VCaP (cell line): ENCODE data around the gene ADGRB2.

Source experiments
- H3K27ac ChIP-seq: fragments of 450-650 bp; 2 replicates; pipeline ENCODE4 v1.5.1; 2017
- TF ChIP-seq, protein P1 (sequence below): fragments of 450-650 bp; conservative IDR thresholded peaks from 2 replicates; pipeline ENCODE4 v1.5.1; 2017; ENCODE audit warnings: mild to moderate bottlenecking, moderate library complexity

The ADGRB2 gene

DNA sequence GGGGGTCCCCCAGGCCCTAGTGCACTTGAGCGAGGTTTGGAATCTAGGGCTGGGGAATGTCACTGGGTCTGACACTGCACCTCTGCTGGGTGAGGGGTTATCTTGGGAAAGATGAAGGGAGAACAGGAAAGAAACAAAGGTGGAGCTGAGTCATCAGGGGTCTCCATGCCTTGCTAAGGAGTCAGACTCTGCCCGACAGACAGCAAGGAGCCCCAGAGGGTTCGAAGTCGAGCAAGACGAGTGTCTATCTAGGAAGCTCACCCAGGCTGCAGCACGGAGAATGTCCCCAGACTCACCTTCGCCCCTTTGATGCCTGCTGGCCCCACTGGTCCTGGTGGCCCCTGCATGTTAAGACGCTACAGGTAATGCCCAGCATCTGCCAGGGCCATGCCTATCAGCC is 78.3 kb downstream of the ADGRB2 start:
- H3K27ac ChIP-seq = no peak overlapping the region

DNA sequence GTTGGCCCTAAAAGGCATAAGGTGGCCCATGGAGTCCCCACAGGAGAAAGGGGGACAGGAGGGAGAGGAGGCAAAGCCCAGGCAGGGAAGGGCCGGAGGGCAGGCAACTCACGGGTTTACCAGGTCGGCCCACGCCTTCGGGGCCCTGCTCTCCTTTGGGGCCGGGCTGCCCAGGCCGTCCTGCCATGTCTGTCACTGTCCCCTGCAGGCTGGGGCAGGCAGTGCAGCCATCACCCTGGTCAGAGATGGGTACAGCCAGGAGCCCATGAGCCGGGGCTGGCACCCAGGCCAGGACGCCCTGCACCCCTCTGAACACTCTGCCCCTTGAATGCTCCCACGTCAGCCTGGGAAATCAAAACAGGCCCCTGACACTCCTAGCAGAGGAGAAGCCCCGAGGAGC is 80.1 kb downstream of the ADGRB2 start:
- TF ChIP-seq, protein P1, sequence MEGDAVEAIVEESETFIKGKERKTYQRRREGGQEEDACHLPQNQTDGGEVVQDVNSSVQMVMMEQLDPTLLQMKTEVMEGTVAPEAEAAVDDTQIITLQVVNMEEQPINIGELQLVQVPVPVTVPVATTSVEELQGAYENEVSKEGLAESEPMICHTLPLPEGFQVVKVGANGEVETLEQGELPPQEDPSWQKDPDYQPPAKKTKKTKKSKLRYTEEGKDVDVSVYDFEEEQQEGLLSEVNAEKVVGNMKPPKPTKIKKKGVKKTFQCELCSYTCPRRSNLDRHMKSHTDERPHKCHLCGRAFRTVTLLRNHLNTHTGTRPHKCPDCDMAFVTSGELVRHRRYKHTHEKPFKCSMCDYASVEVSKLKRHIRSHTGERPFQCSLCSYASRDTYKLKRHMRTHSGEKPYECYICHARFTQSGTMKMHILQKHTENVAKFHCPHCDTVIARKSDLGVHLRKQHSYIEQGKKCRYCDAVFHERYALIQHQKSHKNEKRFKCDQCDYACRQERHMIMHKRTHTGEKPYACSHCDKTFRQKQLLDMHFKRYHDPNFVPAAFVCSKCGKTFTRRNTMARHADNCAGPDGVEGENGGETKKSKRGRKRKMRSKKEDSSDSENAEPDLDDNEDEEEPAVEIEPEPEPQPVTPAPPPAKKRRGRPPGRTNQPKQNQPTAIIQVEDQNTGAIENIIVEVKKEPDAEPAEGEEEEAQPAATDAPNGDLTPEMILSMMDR = peak; percentile 58
- H3K27ac ChIP-seq = no peak overlapping the region

More for the DNA sequence above, 78.3 kb downstream of the ADGRB2 start:
- TF ChIP-seq, protein P1 = no peak

GRCh38 chr1:31681415-31681814 is 82.7 kb downstream of the ADGRB2 start:
- H3K27ac ChIP-seq = no peak overlapping the region
- TF ChIP-seq, protein P1 = no peak

- H3K27ac ChIP-seq = no peak overlapping the region
- TF ChIP-seq, protein P1 = no peak
Measured at GRCh38 chr1:31679676-31680230, 84.4 kb downstream of the ADGRB2 start.

GRCh38 chr1:31679091-31679490 is 85.0 kb downstream of the ADGRB2 start:
- TF ChIP-seq, protein P1 = no peak
- H3K27ac ChIP-seq = no peak overlapping the region

DNA sequence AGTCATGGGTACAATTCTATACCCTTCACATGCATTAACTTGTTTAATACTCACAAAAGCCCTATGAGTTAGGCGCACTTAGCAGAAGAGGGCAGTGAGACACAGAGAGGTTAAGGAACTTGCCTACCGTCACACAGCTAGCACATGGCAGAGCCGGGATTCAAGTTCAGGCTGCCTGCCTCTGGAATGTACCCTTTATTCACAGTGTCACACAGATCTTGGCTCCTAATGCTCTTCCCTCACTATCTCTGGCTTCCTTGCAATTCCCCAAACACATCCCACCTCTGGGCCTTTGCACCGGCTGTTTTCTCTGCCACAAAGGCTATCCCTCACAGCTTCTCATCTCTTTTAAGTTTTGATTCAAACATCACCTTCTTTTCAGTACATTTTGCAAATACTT is 85.5 kb downstream of the ADGRB2 start:
- no peak overlapping the region for H3K27ac ChIP-seq

GRCh38 chr1:31677949-31678348 is 86.2 kb downstream of the ADGRB2 start:
- peak overlapping the region; percentile 14; the same call in 1 of the 2 replicates for H3K27ac ChIP-seq
- TF ChIP-seq, protein P1 = no peak

More for the DNA sequence above, 85.5 kb downstream of the ADGRB2 start:
- TF ChIP-seq, protein P1 = no peak
